Stimulated activated CD8-positive, alpha-beta memory T cell treated with anti-CD3 and anti-CD28 coated beads, Interleukin-7, amount 100 ng/mL, for 4 hours (primary cell): ENCODE data around the gene CSPG4.

Experiments used
- DNase-seq, 2 donors: peaks; one replicate each; pipeline ENCODE4 v3.0.0-alpha.2; 2020; ENCODE audit warnings: low read depth in 2 of 2

Gene CSPG4

DNA sequence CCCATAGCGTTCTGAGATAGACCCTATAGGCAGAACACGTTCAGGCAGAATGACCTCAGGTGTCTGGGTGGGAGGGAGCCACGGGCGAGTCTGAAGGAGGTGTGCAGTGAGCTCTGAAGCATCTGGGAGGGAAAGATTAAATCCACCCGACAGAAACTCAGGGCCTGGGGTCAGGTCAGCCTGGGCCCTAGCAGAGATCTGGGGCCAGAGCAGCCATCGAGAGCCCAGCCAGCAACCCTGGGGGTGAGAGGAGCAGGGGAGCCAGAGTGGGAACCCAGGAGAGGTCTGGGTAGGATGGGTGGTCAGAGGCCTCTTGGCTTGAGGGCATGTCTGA lies 42.8 kb downstream of the CSPG4 start:
- no peak for DNase-seq

GRCh38 chr15:75669191-75669878 lies 43.3 kb downstream of the CSPG4 start:
- no peak for DNase-seq

GRCh38 chr15:75666823-75667501 lies 45.7 kb downstream of the CSPG4 start:
- DNase-seq: no peak

GRCh38 chr15:75663931-75664421 lies 48.7 kb downstream of the CSPG4 start:
- DNase-seq: no peak

DNA sequence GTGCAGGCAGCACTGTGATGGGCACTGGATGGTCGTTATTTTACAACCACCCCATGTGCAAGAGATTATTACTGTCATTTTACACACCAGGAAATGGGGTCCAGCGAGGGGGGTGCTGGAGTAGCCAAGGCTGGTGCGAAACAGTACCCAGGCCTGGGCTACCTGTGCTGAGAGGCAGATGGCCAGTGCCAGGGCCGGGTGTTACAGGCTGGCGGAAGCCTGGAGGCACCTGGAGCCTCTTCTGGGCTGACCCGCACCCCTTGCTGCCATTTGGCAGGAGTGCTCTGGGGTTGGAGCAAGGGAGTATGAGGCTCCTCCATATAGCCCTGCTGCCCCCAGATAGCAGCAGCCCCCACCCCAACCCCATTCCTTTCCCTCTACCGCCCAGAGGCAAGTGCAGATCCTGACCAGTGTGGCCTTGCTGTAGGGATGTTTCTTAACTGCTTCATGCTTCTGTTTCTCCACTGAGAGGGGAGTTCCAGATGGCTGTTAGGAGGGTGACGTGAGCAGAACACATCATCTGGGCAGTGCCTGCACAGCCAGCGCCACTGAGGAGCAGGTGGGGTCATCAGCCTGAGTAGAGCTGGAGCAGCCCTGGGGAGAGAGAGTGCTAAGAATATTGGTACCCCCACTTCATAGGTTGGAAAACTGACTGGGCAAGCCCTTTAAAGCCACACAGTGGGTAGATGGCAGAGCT lies 49.7 kb downstream of the CSPG4 start:
- DNase-seq: no peak

- no peak for DNase-seq
Observed at GRCh38 chr15:75661756-75662140, 50.9 kb downstream of the CSPG4 start.

GRCh38 chr15:75661100-75661755 lies 51.4 kb downstream of the CSPG4 start:
- DNase-seq: no peak

- no peak for DNase-seq
Observed at GRCh38 chr15:75659928-75660645, 52.6 kb downstream of the CSPG4 start.

DNA sequence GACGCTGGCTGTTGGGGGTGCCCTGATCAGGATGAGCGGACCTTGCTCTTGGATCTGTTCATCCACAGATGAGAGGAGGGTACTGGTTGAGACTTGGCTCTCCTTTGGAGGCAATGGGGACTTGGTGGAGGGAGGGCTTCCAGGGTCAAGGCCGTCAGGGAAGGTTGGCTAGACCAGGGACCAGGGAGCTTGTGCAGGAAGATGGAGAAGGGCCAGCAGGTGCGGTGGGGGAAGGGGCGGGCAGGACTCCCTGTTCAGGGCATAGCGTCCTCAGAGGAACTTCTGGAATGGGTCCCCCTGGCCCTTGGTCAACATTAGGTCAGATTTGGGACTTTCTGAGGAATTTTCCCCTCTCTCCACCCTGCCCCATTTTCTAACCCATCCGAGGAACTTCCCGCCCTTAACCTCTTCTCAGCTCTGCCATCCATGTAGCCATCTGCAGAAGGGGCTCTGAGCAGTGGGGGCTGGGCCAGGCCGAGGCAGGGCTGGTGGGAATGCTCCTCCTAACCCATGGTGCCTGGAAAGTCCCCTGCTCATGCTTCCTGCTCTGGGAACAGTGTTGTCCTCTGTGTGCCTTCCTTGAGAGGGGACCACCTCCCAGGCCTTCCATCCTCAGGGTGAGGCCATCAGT lies 53.4 kb downstream of the CSPG4 start:
- DNase-seq: no peak

DNA sequence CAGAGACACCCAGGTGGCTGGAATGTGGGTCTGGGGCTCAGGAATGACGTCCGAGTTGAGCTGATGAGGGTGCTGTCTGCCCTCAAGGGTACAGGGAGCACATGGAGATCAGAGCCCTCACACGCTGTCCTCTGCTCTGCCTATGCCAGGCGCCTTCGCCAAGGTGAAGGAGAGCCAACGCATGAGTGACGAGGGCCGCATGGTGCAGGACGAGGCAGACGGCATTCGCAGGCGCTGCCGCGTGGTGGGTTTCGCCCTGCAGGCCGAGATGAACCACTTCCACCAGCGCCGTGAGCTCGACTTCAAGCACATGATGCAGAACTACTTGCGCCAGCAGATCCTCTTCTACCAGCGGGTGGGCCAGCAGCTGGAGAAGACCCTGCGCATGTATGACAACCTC lies 55.8 kb downstream of the CSPG4 start:
- DNase-seq: no peak

DNA sequence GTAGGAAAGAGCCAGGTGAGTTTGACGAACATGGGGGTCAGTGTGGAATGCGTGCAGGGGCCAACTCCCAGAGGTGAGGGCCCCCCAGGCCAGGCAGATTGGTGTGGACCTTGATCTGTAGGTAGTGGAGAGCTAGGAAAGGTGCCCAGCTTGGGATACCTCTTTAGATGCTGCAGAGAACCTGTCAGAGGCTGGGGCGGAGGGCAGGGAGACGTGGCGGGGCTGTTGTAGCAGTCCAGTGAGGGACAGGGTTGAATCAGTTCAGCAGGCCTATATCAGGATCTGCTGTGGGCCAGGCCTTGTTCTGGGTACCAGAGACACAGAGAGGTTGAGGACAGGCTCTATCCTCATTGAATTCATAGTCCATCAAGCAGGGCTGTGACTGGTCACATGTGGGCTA lies 56.3 kb downstream of the CSPG4 start:
- no peak for DNase-seq

- DNase-seq: no peak
Observed at GRCh38 chr15:75655931-75656330, 56.7 kb downstream of the CSPG4 start.

- no peak for DNase-seq
Observed at GRCh38 chr15:75654201-75654907, 58.3 kb downstream of the CSPG4 start.

DNA sequence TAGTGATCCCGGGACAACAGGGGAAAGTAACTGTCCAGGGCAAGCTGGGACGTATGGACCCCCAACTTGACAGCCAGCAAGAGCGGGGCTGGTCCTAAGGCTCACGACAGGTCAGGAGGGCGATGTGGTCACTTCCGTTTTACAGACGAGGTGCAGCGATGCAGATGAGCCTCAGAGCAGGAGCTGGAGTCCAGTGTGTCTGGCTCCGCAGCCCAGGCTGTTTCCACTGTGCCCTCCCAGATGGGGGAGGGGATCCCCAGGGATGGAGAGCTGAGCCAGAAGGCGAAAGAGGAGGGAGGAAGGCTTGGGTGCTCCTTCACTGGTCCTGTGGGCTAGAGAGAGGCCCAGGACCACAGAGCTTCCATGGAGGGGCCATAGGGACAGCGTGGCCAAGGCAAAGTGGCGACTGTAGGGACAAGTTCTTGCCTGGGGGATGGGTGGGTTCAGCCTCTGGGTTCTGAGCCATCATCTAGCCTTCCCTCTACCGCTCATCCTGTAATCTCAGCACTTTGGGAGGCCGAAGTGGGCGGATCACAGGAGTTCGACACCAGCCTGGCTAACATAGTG lies 59.2 kb downstream of the CSPG4 start:
- no peak for DNase-seq

- DNase-seq: no peak
Observed at GRCh38 chr15:75651810-75652543, 60.7 kb downstream of the CSPG4 start.

- DNase-seq: no peak
Observed at GRCh38 chr15:75650908-75651809, 61.5 kb downstream of the CSPG4 start.

DNA sequence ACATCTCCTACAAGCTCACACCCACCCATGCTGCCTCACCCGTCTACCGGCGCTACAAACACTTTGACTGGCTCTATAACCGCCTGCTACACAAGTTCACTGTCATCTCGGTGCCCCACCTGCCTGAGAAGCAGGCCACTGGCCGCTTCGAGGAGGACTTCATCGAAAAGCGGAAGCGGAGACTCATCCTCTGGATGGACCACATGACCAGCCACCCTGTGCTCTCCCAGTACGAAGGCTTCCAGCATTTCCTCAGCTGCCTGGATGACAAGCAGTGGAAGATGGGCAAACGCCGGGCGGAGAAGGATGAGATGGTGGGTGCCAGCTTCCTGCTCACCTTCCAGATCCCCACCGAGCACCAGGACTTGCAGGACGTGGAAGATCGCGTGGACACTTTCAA lies 62.8 kb downstream of the CSPG4 start:
- DNase-seq: no peak

GRCh38 chr15:75649045-75649761 lies 63.4 kb downstream of the CSPG4 start:
- DNase-seq: no peak
